MM.1S (cell line): Measurements from ENCODE around the gene MYLK2.

Experiments used
- DNase-seq: peaks from one replicate; pipeline ENCODE4 v3.0.0-alpha.2; 2015
- H2AFZ ChIP-seq: fragments of 300-600 bp; sonication (generic); 2 replicates; pipeline ENCODE4 v1.6.0; 2016; ENCODE audit warnings: antibody characterized with exemption, low read length
- H3F3A ChIP-seq: fragments of 300-600 bp; sonication (generic); 2 replicates; pipeline ENCODE4 v1.6.1; 2016; ENCODE audit warnings: mild to moderate bottlenecking, antibody characterized with exemption, low read length, moderate library complexity, mixed read lengths; ENCODE audit not compliant: insufficient read depth
- H3K27ac ChIP-seq: fragments of 300-600 bp; sonication (generic); 2 replicates; pipeline ENCODE4 v1.5.1; 2016; ENCODE audit warnings: mild to moderate bottlenecking, low read length
- H3K27me3 ChIP-seq: fragments of 300-600 bp; sonication (generic); replicated peaks from 2 replicates; pipeline ENCODE4 v1.6.0; 2016; ENCODE audit warnings: low read length; ENCODE audit not compliant: insufficient read depth
- H3K36me3 ChIP-seq: fragments of 300-600 bp; sonication (generic); replicated peaks from 2 replicates; pipeline ENCODE4 v1.6.1; 2016; ENCODE audit warnings: mild to moderate bottlenecking, low read length, mixed read lengths; ENCODE audit not compliant: insufficient read depth
- H3K4me1 ChIP-seq: fragments of 300-600 bp; sonication (generic); 2 replicates; pipeline ENCODE4 v1.6.1; 2016; ENCODE audit warnings: low read length, mixed read lengths
- H3K4me2 ChIP-seq: fragments of 300-600 bp; sonication (generic); 2 replicates; pipeline ENCODE4 v1.6.0; 2016; ENCODE audit warnings: low read depth, low read length
- H3K4me3 ChIP-seq: fragments of 300-600 bp; sonication (generic); 2 replicates; pipeline ENCODE4 v1.5.1; 2016; ENCODE audit warnings: low read length, mixed read lengths
- H3K79me2 ChIP-seq: fragments of 300-600 bp; sonication (generic); 2 replicates; pipeline ENCODE4 v1.6.1; 2016; ENCODE audit warnings: mixed run types, low read length, mixed read lengths
- H3K9ac ChIP-seq: fragments of 300-600 bp; sonication (generic); 2 replicates; pipeline ENCODE4 v1.6.1; 2016; ENCODE audit warnings: low read length, mixed read lengths
- H3K9me2 ChIP-seq: fragments of 300-600 bp; sonication (generic); replicated peaks from 2 replicates; pipeline ENCODE4 v1.6.1; 2016; ENCODE audit warnings: mild to moderate bottlenecking, low read length, mixed read lengths; ENCODE audit not compliant: insufficient read depth
- H3K9me3 ChIP-seq: fragments of 300-600 bp; sonication (generic); replicated peaks from 2 replicates; pipeline ENCODE4 v1.6.1; 2016; ENCODE audit warnings: mild to moderate bottlenecking, low read length, mixed read lengths; ENCODE audit not compliant: insufficient read depth
- H4K20me1 ChIP-seq: fragments of 300-600 bp; sonication (generic); 2 replicates; pipeline ENCODE4 v1.6.1; 2016; ENCODE audit warnings: mild to moderate bottlenecking, low read length, moderate library complexity, mixed read lengths; ENCODE audit not compliant: insufficient read depth
- CTCF ChIP-seq: fragments of 300-600 bp; sonication (generic); IDR thresholded peaks from 2 replicates; pipeline ENCODE4 v1.5.1; 2016; ENCODE audit warnings: antibody characterized with exemption, low read length, mixed read lengths
- EZH2 ChIP-seq: fragments of 300-600 bp; sonication (generic); optimal IDR thresholded peaks from 2 replicates; pipeline ENCODE3; 2017; ENCODE audit warnings: low read depth, mild to moderate bottlenecking, antibody characterized with exemption, low read length, mixed read lengths
- EZH2phosphoT487 ChIP-seq: fragments of 300-600 bp; sonication (generic); IDR thresholded peaks from 2 replicates; pipeline ENCODE4 v1.6.1; 2018; ENCODE audit warnings: antibody characterized with exemption, low read length

Gene MYLK2

GRCh38 chr20:31819083-31819784 lies at the start of gene MYLK2:
Gene MYLK2, plus strand, starts transcription at chr20:31819356. Its CDS starts 225 bp downstream, at chr20:31819581.
- Histone ChIP-seq H3K36me3 (no peaks in the 10 kb centered on the region), H4K20me1 (no peaks in the 10 kb centered on the region), H2AFZ (no peak within 1 kb of the TSS), H3K27ac (no peak within 1 kb of the TSS), H3F3A (no peaks in the 10 kb centered on the region), H3K4me3 (no peak within 1 kb of the TSS), H3K79me2 (no peaks in the 10 kb centered on the region), H3K27me3 (no peaks in the 10 kb centered on the region; the same call in 1 of the 2 replicates), H3K9me2 (no peaks in the 10 kb centered on the region), H3K9me3 (no peaks in the 10 kb centered on the region), H3K4me2 (no peak within 1 kb of the TSS), H3K9ac (no peak within 1 kb of the TSS), H3K4me1 (peaks cover 14% of the 10 kb centered on the region)
- DNase-seq, result no peak
- TF ChIP-seq EZH2phosphoT487 (no peak), EZH2 (no peak), CTCF (no peak)

DNA sequence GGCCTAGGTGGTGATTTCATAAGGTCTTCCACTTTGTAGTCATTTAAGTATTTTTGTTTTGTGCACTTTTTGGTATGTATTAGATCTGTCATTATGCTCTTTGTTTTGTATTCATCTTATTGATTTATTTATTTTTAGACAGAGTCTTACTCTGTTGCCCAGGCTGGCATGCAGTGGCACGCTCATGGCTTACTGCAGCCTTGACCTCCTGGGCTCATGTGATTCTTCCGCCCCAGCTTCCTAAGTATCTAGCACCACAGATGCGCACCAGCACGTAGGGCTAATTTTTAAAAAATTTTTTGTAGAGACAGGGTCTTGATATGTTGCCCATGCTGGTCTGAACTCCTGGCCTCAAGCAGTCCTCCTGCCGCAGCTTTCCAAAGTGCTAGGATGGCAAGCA lies 49.5 kb upstream of the MYLK2 start:
- Histone ChIP-seq H3K27ac (no peak overlapping the region), H3K36me3 (peaks cover 9% of the 10 kb centered on the region; the same call in 1 of the 2 replicates), H3K79me2 (peaks cover 76% of the 10 kb centered on the region), H3K4me3 (no peak overlapping the region), H3K9me2 (no peaks in the 10 kb centered on the region), H3K9me3 (no peaks in the 10 kb centered on the region), H3K27me3 (no peaks in the 10 kb centered on the region), H3K4me2 (no peak overlapping the region), H3F3A (0 out of 2 replicates have a peak, but pooled peaks cover 5% of the 10 kb centered on the region), H3K9ac (no peak overlapping the region), H2AFZ (no peak overlapping the region), H3K4me1 (no peaks in the 10 kb centered on the region), H4K20me1 (no peaks in the 10 kb centered on the region)
- DNase-seq, result no peak
- TF ChIP-seq EZH2phosphoT487 (no peak), EZH2 (no peak), CTCF (no peak)

DNA sequence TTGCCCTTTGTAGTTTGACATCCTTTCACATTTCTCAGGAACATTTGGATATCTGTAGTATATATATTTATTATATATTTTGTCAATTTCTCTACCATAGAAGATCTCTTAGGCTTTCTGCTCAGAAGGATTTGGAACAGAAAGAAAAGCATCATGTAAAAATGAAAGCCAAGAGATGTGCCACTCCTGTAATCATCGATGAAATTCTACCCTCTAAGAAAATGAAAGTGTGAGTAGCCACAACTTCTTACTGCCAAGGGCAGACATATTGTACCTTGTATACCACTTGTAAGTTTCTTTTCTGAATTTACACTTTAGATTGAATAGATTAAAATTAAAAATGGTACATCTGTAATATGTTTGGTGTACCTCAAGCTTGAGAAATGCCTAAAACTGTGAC lies 48.9 kb upstream of the MYLK2 start:
- no peak overlapping the region for H2AFZ ChIP-seq
- H3F3A ChIP-seq, result 0 out of 2 replicates have a peak, but pooled peaks cover 5% of the 10 kb centered on the region
- peaks cover 8% of the 10 kb centered on the region; the same call in 1 of the 2 replicates for H3K36me3 ChIP-seq
- H4K20me1 ChIP-seq, result no peaks in the 10 kb centered on the region
- TF ChIP-seq EZH2phosphoT487, result no peak
- no peak for TF ChIP-seq EZH2
- TF ChIP-seq CTCF, result no peak
- H3K9me2 ChIP-seq, result no peaks in the 10 kb centered on the region
- peaks cover 71% of the 10 kb centered on the region for H3K79me2 ChIP-seq
- no peak overlapping the region for H3K9ac ChIP-seq
- H3K4me1 ChIP-seq, result no peaks in the 10 kb centered on the region
- H3K27ac ChIP-seq, result no peak overlapping the region
- H3K9me3 ChIP-seq, result no peaks in the 10 kb centered on the region
- DNase-seq, result peak; percentile 15
- no peaks in the 10 kb centered on the region for H3K27me3 ChIP-seq
- no peak overlapping the region for H3K4me2 ChIP-seq
- no peak overlapping the region for H3K4me3 ChIP-seq
